Neural cell (in vitro differentiated cells): Measurements from ENCODE around the gene SNTA1. TPM values are rescaled to one million over a fixed set of nuclear protein-coding genes. Genes with fewer than 3 reads are reported as not detected.
"Not testable (repeated sequence)": the region's sequence is repeated elsewhere in the genome, so short reads cannot be mapped to it uniquely, and the experiment has no call there.

Source experiments
- H2AFZ ChIP-seq: fragments of 200-600, 300-800 bp; sonication (generic), shearing (Covaris generic); 2 replicates; pipeline ENCODE4 v1.6.0; 2014; ENCODE audit warnings: low read depth, mild to moderate bottlenecking, antibody characterized with exemption, low read length, moderate library complexity
- H3F3A ChIP-seq: fragments of 200-600 bp; shearing (Covaris generic); 2 replicates; pipeline ENCODE4 v1.6.1; 2016; ENCODE audit warnings: mild to moderate bottlenecking, moderate library complexity, mixed read lengths, antibody characterized with exemption, low read length; ENCODE audit not compliant: insufficient read depth, poor library complexity, severe bottlenecking
- H3K27ac ChIP-seq: fragments of 200-600, 300-800 bp; sonication (generic), shearing (Covaris generic); 2 replicates; pipeline ENCODE4 v1.5.1; 2014; ENCODE audit warnings: mild to moderate bottlenecking, low read length, moderate library complexity
- H3K27me3 ChIP-seq: fragments of 300-800, 200-600 bp; sonication (generic), shearing (Covaris generic); 2 replicates; pipeline ENCODE4 v1.6.0; 2014; ENCODE audit warnings: mild to moderate bottlenecking, low read depth, low read length, moderate library complexity; ENCODE audit not compliant: insufficient read depth
- H3K36me3 ChIP-seq: fragments of 300-800, 200-600 bp; sonication (generic), shearing (Covaris generic); 2 replicates; pipeline ENCODE4 v1.5.1; 2014; ENCODE audit warnings: mild to moderate bottlenecking, antibody characterized with exemption, low read length, moderate library complexity; ENCODE audit not compliant: insufficient read depth
- H3K4me2 ChIP-seq: fragments of 300-800, 200-600 bp; sonication (generic), shearing (Covaris generic); 2 replicates; pipeline ENCODE4 v1.6.0; 2014; ENCODE audit warnings: mild to moderate bottlenecking, low read length
- H3K4me3 ChIP-seq: fragments of 300-800, 200-600 bp; sonication (generic), shearing (Covaris generic); 2 replicates; pipeline ENCODE4 v1.5.1; 2014; ENCODE audit warnings: mild to moderate bottlenecking, low read length, moderate library complexity
- H3K79me2 ChIP-seq: fragments of 200-600 bp; shearing (Covaris generic); replicated peaks from 2 replicates; pipeline ENCODE4 v1.6.0; 2014; ENCODE audit warnings: mild to moderate bottlenecking, low read length, moderate library complexity; ENCODE audit not compliant: insufficient read depth
- H3K9ac ChIP-seq: fragments of 300-800, 200-600 bp; sonication (generic), shearing (Covaris generic); 2 replicates; pipeline ENCODE4 v1.6.1; 2016; ENCODE audit warnings: mild to moderate bottlenecking, low read length, mixed read lengths
- H3K9me2 ChIP-seq: fragments of 200-600 bp; shearing (Covaris generic); 2 replicates; pipeline ENCODE4 v1.6.1; 2016; ENCODE audit warnings: mild to moderate bottlenecking, low read length, mixed read lengths; ENCODE audit not compliant: insufficient read depth
- H3K9me3 ChIP-seq: fragments of 200-600, 300-800 bp; sonication (generic), shearing (Covaris generic); 2 replicates; pipeline ENCODE4 v1.6.1; 2016; ENCODE audit warnings: mild to moderate bottlenecking, mixed run types, low read length, moderate library complexity, mixed read lengths
- H4K20me1 ChIP-seq: fragments of 200-600 bp; shearing (Covaris generic); 2 replicates; pipeline ENCODE4 v1.6.1; 2016; ENCODE audit warnings: mild to moderate bottlenecking, mixed run types; ENCODE audit not compliant: insufficient read depth
- EP300 ChIP-seq: fragments of 450-650 bp; conservative IDR thresholded peaks from 2 replicates; pipeline ENCODE4 v1.6.1; 2014; ENCODE audit warnings: antibody characterized with exemption, mild to moderate bottlenecking, moderate library complexity; ENCODE audit not compliant: poor library complexity, severe bottlenecking
- EZH2 ChIP-seq: fragments of 200-600, 300-800 bp; shearing (Covaris generic), sonication (generic); IDR thresholded peaks from 2 replicates; pipeline ENCODE4 v1.6.1; 2014; ENCODE audit warnings: antibody characterized with exemption, low read length, borderline replicate concordance, mild to moderate bottlenecking; ENCODE audit not compliant: insufficient read depth, poor library complexity, severe bottlenecking
- MXI1 ChIP-seq: fragments of 450-650 bp; conservative IDR thresholded peaks from 2 replicates; pipeline ENCODE4 v1.6.1; 2014; ENCODE audit warnings: antibody characterized with exemption, mild to moderate bottlenecking; ENCODE audit not compliant: poor library complexity, severe bottlenecking
- POLR2AphosphoS5 ChIP-seq: IDR thresholded peaks from 2 replicates; pipeline ENCODE4 v1.6.1; 2012
- RAD21 ChIP-seq: fragments of 450-650 bp; conservative IDR thresholded peaks from 2 replicates; pipeline ENCODE4 v1.6.1; 2014; ENCODE audit warnings: antibody characterized with exemption, mild to moderate bottlenecking, moderate library complexity
- SMC3 ChIP-seq: fragments of 450-650 bp; conservative IDR thresholded peaks from 2 replicates; pipeline ENCODE4 v1.6.1; 2014; ENCODE audit warnings: antibody characterized with exemption, mild to moderate bottlenecking, moderate library complexity; ENCODE audit not compliant: poor library complexity
- TAF1 ChIP-seq: IDR thresholded peaks from 2 replicates; pipeline ENCODE4 v1.6.1; 2012; ENCODE audit warnings: low read depth
- polyA plus RNA-seq: library from polyadenylated mRNA; depleted of rRNA; stranded (reverse); fragments of >200 nt; gene quantifications from 2 replicates; pipeline ENCODE4 v1.2.3, GENCODE V29; 2014
- TF ChIP-seq, protein P1 (sequence below): fragments of 450-650 bp; IDR thresholded peaks from 2 replicates; pipeline ENCODE4 v1.5.1; 2014; ENCODE audit warnings: antibody characterized with exemption, mild to moderate bottlenecking, moderate library complexity; ENCODE audit not compliant: poor library complexity, severe bottlenecking
- TF ChIP-seq, protein P2 (sequence below): IDR thresholded peaks from 2 replicates; pipeline ENCODE4 v1.6.1; 2012; ENCODE audit warnings: borderline replicate concordance

Gene SNTA1
- polyA plus RNA-seq, 1 donor from 2014 or later: 7.2 TPM

DNA sequence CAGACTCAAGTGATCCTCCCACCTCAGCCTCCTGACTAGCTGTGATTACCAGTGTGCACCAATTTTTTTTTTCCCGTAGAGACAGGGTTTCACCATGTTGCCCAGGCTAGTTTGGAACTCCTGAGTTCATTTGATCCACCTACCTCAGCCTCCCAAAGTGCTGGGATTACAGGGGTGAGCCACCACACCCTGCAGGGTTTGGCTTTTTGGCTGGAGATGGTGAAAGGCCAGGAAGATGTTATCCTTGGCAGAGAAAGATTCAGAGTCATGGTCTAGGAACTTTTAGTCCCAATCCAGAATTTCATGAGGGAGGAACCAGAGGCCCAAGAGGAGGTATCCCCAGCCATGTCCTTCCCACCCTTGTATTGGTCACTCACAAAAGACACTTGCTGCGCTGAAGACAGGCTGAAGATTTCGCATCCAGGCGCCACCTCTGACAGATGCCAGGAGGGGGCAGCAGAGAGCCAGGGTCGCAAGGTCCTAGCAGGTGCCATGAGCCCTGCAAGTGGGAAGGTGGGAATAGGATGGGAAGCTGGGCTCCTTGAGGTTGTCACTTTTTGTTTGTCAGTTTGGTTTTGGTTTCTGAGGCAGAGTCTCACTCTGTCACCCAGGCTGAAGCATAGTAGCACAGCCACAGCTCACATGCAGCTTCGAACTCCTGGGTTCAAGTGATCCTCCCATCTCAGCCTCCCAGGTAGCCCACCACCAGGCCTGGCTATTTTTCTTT is 13.5 kb upstream of the SNTA1 start:
- H3K9ac ChIP-seq, H2AFZ ChIP-seq, H4K20me1 ChIP-seq, H3K9me3 ChIP-seq, H3K4me2 ChIP-seq, H3K36me3 ChIP-seq, H3K4me3 ChIP-seq, H3K9me2 ChIP-seq, H3K27me3 ChIP-seq, H3F3A ChIP-seq, H3K79me2 ChIP-seq, H3K27ac ChIP-seq: not testable (repeated sequence)
- TF ChIP-seq, protein P1, sequence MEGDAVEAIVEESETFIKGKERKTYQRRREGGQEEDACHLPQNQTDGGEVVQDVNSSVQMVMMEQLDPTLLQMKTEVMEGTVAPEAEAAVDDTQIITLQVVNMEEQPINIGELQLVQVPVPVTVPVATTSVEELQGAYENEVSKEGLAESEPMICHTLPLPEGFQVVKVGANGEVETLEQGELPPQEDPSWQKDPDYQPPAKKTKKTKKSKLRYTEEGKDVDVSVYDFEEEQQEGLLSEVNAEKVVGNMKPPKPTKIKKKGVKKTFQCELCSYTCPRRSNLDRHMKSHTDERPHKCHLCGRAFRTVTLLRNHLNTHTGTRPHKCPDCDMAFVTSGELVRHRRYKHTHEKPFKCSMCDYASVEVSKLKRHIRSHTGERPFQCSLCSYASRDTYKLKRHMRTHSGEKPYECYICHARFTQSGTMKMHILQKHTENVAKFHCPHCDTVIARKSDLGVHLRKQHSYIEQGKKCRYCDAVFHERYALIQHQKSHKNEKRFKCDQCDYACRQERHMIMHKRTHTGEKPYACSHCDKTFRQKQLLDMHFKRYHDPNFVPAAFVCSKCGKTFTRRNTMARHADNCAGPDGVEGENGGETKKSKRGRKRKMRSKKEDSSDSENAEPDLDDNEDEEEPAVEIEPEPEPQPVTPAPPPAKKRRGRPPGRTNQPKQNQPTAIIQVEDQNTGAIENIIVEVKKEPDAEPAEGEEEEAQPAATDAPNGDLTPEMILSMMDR: peak; percentile 91
- TF ChIP-seq TAF1 (peak; percentile 32), RAD21 (peak; percentile 90), SMC3 (peak; percentile 91)

DNA sequence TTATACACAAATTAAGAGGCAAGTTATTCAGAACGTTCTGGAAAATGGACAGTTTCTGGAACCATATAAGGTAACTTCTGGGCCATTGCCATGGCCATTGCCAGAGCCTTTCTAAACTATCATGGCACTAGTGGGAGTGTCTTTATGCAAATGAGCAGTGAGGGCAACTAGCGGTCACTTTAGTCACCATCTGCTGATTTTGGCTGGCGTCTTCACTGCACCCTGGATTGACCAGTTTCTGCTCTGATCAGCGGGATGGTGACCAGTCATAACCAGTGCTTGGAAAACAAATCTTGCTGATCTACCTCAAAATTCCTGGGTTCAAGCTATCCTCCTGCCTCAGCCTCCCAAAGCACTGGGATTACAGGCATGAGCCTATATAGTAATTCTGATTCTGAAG is 7.3 kb upstream of the SNTA1 start:
- Histone ChIP-seq H3K9ac (no peak overlapping the region), H3K4me2 (no peak overlapping the region), H3K4me3 (no peak overlapping the region), H3K79me2 (no peaks in the 10 kb centered on the region), H3K9me2 (no peaks in the 10 kb centered on the region), H2AFZ (no peak overlapping the region), H3K27me3 (no peaks in the 10 kb centered on the region), H3K27ac (no peak overlapping the region), H3K9me3 (no peaks in the 10 kb centered on the region), H3K36me3 (no peaks in the 10 kb centered on the region), H3F3A (no peaks in the 10 kb centered on the region), H4K20me1 (no peaks in the 10 kb centered on the region)
- TF ChIP-seq, protein P2, sequence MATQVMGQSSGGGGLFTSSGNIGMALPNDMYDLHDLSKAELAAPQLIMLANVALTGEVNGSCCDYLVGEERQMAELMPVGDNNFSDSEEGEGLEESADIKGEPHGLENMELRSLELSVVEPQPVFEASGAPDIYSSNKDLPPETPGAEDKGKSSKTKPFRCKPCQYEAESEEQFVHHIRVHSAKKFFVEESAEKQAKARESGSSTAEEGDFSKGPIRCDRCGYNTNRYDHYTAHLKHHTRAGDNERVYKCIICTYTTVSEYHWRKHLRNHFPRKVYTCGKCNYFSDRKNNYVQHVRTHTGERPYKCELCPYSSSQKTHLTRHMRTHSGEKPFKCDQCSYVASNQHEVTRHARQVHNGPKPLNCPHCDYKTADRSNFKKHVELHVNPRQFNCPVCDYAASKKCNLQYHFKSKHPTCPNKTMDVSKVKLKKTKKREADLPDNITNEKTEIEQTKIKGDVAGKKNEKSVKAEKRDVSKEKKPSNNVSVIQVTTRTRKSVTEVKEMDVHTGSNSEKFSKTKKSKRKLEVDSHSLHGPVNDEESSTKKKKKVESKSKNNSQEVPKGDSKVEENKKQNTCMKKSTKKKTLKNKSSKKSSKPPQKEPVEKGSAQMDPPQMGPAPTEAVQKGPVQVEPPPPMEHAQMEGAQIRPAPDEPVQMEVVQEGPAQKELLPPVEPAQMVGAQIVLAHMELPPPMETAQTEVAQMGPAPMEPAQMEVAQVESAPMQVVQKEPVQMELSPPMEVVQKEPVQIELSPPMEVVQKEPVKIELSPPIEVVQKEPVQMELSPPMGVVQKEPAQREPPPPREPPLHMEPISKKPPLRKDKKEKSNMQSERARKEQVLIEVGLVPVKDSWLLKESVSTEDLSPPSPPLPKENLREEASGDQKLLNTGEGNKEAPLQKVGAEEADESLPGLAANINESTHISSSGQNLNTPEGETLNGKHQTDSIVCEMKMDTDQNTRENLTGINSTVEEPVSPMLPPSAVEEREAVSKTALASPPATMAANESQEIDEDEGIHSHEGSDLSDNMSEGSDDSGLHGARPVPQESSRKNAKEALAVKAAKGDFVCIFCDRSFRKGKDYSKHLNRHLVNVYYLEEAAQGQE: no peak
- no peak for TF ChIP-seq EP300
- TF ChIP-seq SMC3: no peak
- TF ChIP-seq MXI1: no peak
- no peak for TF ChIP-seq RAD21
- no peak for TF ChIP-seq TAF1
- no peak for TF ChIP-seq POLR2AphosphoS5
- no peak for TF ChIP-seq EZH2
- TF ChIP-seq, protein P1: no peak
